ENCODE data around the gene ZNF516.

Gene ZNF516

DNA sequence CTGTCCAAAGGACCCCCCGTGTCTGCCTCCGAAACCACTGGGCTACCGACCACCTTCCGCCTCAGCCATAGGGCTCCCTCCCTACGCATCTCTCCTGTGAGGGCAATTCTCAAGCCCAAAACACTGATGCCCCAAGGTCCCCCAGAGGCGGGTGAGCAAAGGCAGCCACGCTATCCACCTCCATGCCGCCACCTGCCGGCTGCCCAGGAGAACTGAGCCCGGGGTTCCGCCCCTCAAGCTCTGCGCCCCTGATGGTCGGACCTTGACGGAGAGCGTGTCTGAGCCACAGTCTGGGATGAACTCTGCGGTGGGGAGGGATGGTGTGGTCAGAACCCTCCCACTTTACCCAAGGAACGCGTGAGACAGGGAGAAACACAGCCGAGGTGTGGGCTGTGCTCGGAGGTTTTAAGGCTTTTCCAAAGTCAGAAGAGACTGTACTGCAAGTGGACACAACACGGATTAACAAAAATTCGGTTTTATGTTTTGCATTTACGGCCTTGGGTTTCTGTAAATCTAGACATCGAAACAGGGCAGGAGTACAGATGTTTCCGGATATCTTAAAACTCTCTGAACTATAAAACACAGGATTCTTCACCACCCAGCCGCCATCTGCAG, 114.1 kb downstream of the ZNF516 start:
- no peak for DNase-seq (ENCODE audit: low read depth)

DNA sequence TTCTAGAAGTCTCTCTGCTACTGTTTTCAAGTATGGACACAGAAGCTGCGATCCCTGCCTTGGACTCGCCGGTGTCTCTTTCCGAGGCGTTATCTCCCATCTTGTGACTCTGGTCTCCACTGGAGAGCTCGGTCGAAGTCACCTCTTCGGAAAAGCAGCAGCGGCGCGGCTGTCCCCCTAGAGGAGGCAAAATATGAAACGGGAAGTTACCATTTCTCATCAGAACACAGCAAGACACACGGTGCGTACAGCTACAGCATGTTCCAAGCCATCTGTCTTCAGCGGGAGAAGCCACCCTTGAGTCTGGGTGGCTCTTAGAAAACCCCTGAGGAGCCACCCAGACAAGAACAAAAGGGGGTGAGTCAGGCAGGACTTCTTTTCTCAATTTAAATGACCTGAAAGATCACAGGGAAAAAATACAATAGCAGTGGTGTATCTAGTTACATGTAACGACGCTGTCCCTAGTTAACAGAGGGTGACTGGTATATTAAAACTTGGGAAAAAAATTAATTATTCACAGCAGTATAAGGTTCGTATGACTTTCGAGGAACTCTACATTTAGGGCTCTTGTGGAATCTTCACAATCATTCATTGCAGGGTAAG, 114.8 kb downstream of the ZNF516 start:
- no peak for DNase-seq (ENCODE audit: low read depth)

DNA sequence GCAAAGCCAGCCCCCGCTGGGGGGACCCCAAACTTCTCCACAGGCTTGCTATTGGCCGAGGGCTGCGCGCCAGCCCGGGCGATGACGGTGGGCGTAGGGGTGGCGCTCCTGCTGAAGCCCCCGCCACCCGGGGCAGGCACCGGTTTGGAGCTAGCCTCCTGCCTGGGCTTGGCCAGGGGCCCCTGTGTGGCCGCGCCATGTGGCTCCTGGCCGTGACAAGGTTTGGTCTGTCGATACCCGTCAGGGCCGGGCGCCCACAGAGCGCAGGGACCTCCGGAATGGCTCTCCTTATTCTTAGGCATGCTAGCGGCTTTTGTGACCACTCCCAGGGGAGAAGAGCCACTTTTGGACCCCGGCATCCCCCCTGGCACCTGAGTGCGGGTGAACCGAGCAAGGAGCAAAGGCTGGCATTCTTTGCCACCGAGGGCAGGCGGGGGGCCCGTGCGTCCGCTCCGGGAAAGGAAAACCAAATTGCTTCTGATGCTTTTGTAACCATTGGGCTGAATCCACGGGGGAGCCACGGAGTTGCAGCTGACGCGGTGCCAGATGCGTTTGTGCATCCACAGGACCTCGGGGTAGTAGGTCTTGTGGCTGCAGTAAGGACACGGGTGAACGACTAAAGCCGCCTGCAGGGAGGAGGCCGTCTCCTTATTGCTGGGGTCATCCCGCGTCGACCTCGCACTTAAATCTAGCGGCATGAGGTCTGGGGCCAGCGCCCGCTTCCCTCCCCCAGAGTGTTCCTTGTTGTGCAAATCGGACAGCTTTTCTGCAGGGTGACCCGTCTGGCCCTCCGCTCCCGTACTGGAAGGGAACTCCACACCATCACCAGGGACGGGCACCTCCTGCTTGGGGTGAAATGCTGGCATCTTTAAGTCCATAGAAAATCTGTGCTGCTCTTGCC, 115.6 kb downstream of the ZNF516 start:
- no peak for DNase-seq (ENCODE audit: low read depth)

- no peak for DNase-seq (ENCODE audit: low read depth)
Measured at GRCh38 chr18:76378526-76379215, 116.4 kb downstream of the ZNF516 start.

GRCh38 chr18:76377359-76377756, 117.7 kb downstream of the ZNF516 start:
- no peak for DNase-seq (ENCODE audit: low read depth)

GRCh38 chr18:76376668-76377358, 118.2 kb downstream of the ZNF516 start:
- no peak for DNase-seq (ENCODE audit: low read depth)

- DNase-seq (ENCODE audit: low read depth) = no peak
Measured at GRCh38 chr18:76376225-76376624, 118.8 kb downstream of the ZNF516 start.

GRCh38 chr18:76374330-76375281, 120.4 kb downstream of the ZNF516 start:
- no peak for DNase-seq (ENCODE audit: low read depth)

- DNase-seq (ENCODE audit: low read depth) = no peak
Measured at GRCh38 chr18:76373297-76373696, 121.7 kb downstream of the ZNF516 start.

- no peak for DNase-seq (ENCODE audit: low read depth)
Measured at GRCh38 chr18:76371301-76372203, 123.5 kb downstream of the ZNF516 start.

GRCh38 chr18:76370686-76371085, 124.4 kb downstream of the ZNF516 start:
- no peak for DNase-seq (ENCODE audit: low read depth)

- DNase-seq (ENCODE audit: low read depth) = no peak
Measured at GRCh38 chr18:76370201-76370600, 124.8 kb downstream of the ZNF516 start.

GRCh38 chr18:76369791-76370190, 125.3 kb downstream of the ZNF516 start:
- no peak for DNase-seq (ENCODE audit: low read depth)

- DNase-seq (ENCODE audit: low read depth) = peak; percentile 59
Measured at GRCh38 chr18:76368976-76369375, 126.1 kb downstream of the ZNF516 start.

- DNase-seq (ENCODE audit: low read depth) = no peak
Measured at GRCh38 chr18:76368271-76368670, 126.8 kb downstream of the ZNF516 start.

DNA sequence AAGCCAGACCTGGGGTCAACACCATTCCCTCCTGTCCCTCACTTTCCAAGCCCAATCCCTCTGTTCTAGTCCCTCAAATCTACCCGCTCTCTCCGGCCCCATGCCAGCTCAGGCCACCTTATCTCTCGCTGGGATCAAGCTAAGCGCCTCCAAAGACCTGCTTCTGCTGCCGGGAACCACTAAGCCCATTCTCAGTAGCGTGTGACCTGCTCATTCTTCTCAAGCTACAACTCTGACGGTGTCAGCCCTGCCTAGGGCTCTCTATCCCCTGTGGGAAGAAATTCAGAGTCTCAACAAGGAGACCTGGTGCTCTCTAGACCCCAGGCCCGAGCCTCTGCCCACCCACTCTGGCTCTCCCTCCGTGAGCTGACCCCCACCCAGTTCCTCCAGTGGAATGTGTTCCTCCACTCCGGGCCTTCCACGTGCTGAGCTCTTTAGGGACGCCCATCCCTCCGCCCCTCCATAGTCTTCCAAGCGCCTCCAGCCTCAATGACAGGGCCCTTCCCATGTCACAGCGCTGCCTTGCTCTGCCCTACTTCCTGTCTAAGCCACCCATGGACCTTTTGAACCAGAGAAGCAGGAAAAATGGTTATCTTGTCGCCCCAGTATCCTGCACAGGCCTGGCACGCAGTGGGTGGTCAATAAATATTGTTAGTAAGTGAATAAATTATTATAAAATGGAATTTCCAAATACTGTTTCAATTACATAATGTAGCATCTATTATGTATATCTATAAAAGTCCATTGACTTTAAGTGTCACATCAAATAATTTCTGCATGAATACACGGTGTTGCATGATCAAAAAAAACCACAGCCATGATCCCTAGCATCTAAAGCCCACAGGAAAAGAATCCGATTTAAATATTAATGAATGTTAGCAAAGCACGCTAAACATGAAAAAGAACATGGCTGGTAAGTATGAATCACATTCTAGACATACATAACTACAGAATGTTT, 127.6 kb downstream of the ZNF516 start:
- no peak for DNase-seq (ENCODE audit: low read depth)

DNA sequence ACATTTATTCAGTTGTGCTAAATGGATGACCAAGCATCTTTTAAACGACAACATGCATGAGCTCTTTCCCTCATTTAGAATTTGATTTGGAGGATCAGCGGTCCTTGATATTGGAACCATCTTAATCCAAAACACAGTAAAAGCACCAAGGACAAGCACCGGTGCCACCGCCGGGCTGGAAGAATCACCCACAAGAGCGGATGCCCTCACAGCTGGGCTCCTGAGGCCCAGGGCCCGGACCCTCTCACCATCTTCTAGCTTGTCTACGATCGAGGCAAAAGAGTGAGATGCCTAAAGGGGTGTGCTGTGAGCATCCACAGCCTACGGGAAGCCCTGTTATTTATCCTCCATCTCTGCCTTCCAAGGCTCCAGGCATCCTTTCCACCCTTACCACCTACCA, 129.5 kb downstream of the ZNF516 start:
- DNase-seq (ENCODE audit: low read depth) = no peak
